Panc1 (cell line): ENCODE results near the gene STRADA. TPM values are rescaled to one million over a fixed set of nuclear protein-coding genes. Genes with fewer than 3 reads are reported as not detected.

Source experiments
- ATAC-seq: fragments of 200-7000 bp; cut with Tn5 transposase; 2 replicates; pipeline ENCODE4 v1.9.1; 2020; ENCODE audit warnings: mild to moderate bottlenecking, moderate library complexity
- BruUV-seq: library from RNA; stranded (reverse); fragments of 400-500 nt; replicated peaks from 2 replicates; lab custom pipeline; 2021; lab: Mats Ljungman, UMichigan
- CTCF ChIA-PET: fragments of 300-600 bp; sonication (Branson Sonifier 250); formaldehyde crosslinking; loops from one replicate; lab custom pipeline; 2022; ENCODE audit warnings: antibody characterized with exemption; lab: Charles Lee
- POLR2A ChIA-PET: fragments of 300-600 bp; sonication (Branson Sonifier 250); formaldehyde crosslinking; loops from one replicate; lab custom pipeline; 2022; ENCODE audit warnings: antibody characterized with exemption; lab: Charles Lee
- DNase-seq: peaks from one replicate; pipeline ENCODE4 v3.0.0-alpha.2; 2010; ENCODE audit warnings: low read depth, low spot score
- H3K27ac ChIP-seq: 2 replicates; pipeline ENCODE4 v1.5.1; 2011; ENCODE audit warnings: mild to moderate bottlenecking, low read length, inconsistent platforms
- H3K27me3 ChIP-seq: fragments of 200-500 bp; sonication (Bioruptor generic); 2 replicates; pipeline ENCODE4 v1.6.0; 2014; ENCODE audit warnings: low read length, inconsistent platforms; ENCODE audit not compliant: control insufficient read depth, insufficient read depth
- H3K36me3 ChIP-seq: fragments of 200-500 bp; sonication (Bioruptor generic); 2 replicates; pipeline ENCODE4 v1.5.1; 2014; ENCODE audit warnings: inconsistent platforms, mild to moderate bottlenecking, low read length, moderate library complexity; ENCODE audit not compliant: control insufficient read depth, insufficient read depth
- H3K4me1 ChIP-seq: 2 replicates; pipeline ENCODE4 v1.5.1; 2011; ENCODE audit warnings: inconsistent platforms, mild to moderate bottlenecking, low read length, moderate library complexity; ENCODE audit not compliant: control insufficient read depth, insufficient read depth
- H3K4me3 ChIP-seq, 2 experiments: 2 replicates each; pipeline ENCODE4 v1.5.1; 2011 to 2012; ENCODE audit warnings: low read depth in 2 of 2, low read length in 2 of 2, mild to moderate bottlenecking in 2 of 2, inconsistent platforms in 1 of 2, moderate library complexity in 1 of 2
- H3K9me3 ChIP-seq: fragments of 200-500 bp; sonication (Bioruptor generic); 2 replicates; pipeline ENCODE4 v1.5.1; 2014; ENCODE audit warnings: low read depth, mild to moderate bottlenecking, inconsistent platforms, low read length, moderate library complexity; ENCODE audit not compliant: control insufficient read depth, insufficient read depth
- POLR2AphosphoS5 ChIP-seq: IDR thresholded peaks from 2 replicates; pipeline ENCODE4 v1.6.1; 2012; ENCODE audit warnings: mild to moderate bottlenecking, low read depth, low read length, moderate library complexity
- SIN3A ChIP-seq: IDR thresholded peaks from 2 replicates; pipeline ENCODE4 v1.6.1; 2012; ENCODE audit warnings: low read depth, mild to moderate bottlenecking, low read length, moderate library complexity, borderline replicate concordance; ENCODE audit not compliant: insufficient read depth
- TCF7L2 ChIP-seq: IDR thresholded peaks from 2 replicates; pipeline ENCODE4 v1.6.1; 2011; ENCODE audit warnings: mild to moderate bottlenecking, low read depth, low read length, inconsistent platforms
- in situ Hi-C: cut with HindIII; loops from 2 replicates; pipeline ENCODE4 v1.10.0; 2016; ENCODE audit warnings: low sequenced_read_pairs, low pct_unique_long_range_greater_than_20kb
- intact Hi-C: fragments of 100-400 bp; cut with micrococcal nuclease; formaldehyde crosslinking; loops from one replicate; pipeline ENCODE4 v1.10.0; 2022; ENCODE audit not compliant: unreplicated experiment
- total RNA-seq: library from RNA; stranded (reverse); gene quantifications from one replicate; pipeline ENCODE4 v1.2.1, GENCODE V29; 2021; ENCODE audit not compliant: unreplicated experiment
- TF ChIP-seq, protein P1 (sequence below), 2 experiments: IDR thresholded peaks; 2 replicates each; pipeline ENCODE4 v1.6.1; 2011 to 2012; ENCODE audit warnings: low read depth in 2 of 2, control low read depth in 1 of 2, low read length in 1 of 2, mild to moderate bottlenecking in 1 of 2, moderate library complexity in 1 of 2; ENCODE audit not compliant: insufficient read depth in 1 of 2
- TF ChIP-seq, protein P2 (sequence below): fragments of 450-650 bp; IDR thresholded peaks from 2 replicates; pipeline ENCODE4 v1.5.1; 2017; ENCODE audit warnings: mild to moderate bottlenecking

STRADA gene
- total RNA-seq, 1 experiment from 2014 or later = 26.0 TPM

DNA sequence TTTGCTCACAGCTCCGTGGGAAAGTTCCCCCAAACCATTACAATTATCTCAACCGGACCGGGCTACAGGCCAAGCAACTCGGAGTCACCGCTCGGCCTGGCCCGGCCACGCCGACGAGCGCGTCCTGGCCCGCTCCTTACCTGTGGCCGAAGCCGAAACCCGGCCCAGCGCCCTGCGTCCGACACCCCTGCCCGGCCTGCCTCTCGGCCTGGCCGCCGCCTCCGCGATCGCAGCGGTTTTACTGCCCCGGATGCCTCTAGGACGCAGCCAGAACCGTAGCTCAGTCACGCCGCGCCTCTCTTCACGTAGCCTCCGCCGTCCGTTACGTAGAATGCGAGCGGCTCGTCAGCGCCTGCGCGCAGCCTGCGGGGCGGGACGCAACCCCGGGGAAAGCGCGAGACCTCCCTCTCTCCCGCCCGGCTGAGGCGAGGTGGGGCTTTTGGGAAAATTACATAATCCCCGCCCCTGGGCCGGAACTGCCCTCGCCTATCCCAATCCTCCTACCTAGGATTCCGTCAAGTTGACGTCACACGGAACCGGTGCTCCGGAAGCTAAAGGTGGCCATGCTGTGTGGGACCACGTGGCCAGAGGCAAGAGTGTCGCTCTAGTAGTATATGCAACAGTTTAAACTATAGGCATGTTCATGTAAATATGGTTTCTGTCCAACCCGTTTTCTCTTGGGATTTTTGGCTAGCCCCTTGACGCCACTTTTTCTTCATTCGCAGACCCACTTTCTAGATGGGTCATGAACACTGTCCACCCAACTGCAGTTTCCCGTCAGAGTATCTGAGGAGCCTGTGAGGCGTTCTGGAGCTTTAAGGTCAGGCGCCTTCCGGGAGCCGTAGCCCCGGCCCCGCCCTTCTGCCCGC, 31.9 kb upstream of the STRADA start, which contains the start of gene CCDC47:
CCDC47 (minus strand) TSS at position 326 of the 869 bp plus-strand sequence. CDS start 7,422 bp downstream, outside the sequence.
- BruUV-seq = no TSS peak
- ChIA-PET POLR2A (interaction anchor here (0.6 to 1.1 kb wide), 6 partner anchors 12 to 340 kb away, joined by 3 to 7 read pairs (median 4); partner anchors contain the start of gene PSMC5), CTCF (interaction anchor here (0.6 to 0.7 kb wide), 3 partner anchors 31 to 760 kb away, joined by 4 to 8 read pairs (median 5); no protein-coding TSS in a partner anchor)
- no peaks in the 10 kb centered on the region for H3K9me3 ChIP-seq
- no peaks in the 10 kb centered on the region for H3K27me3 ChIP-seq
- H3K27ac ChIP-seq = peak within 1 kb of the TSS; percentile 98
- intact Hi-C loops = no loop called here
- H3K36me3 ChIP-seq = peaks cover 27% of the 10 kb centered on the region
- in situ Hi-C loops = no loop called here
- H3K4me3 ChIP-seq = peak within 1 kb of the TSS; percentile 96 to 97
- DNase-seq (peak; percentile 90), ATAC-seq (peak; percentile 97)
- TF ChIP-seq POLR2AphosphoS5 (peak; percentile 90), SIN3A (peak; percentile 67; the same call in 1 of the 2 replicates), TCF7L2 (no peak)
- TF ChIP-seq, protein P1, sequence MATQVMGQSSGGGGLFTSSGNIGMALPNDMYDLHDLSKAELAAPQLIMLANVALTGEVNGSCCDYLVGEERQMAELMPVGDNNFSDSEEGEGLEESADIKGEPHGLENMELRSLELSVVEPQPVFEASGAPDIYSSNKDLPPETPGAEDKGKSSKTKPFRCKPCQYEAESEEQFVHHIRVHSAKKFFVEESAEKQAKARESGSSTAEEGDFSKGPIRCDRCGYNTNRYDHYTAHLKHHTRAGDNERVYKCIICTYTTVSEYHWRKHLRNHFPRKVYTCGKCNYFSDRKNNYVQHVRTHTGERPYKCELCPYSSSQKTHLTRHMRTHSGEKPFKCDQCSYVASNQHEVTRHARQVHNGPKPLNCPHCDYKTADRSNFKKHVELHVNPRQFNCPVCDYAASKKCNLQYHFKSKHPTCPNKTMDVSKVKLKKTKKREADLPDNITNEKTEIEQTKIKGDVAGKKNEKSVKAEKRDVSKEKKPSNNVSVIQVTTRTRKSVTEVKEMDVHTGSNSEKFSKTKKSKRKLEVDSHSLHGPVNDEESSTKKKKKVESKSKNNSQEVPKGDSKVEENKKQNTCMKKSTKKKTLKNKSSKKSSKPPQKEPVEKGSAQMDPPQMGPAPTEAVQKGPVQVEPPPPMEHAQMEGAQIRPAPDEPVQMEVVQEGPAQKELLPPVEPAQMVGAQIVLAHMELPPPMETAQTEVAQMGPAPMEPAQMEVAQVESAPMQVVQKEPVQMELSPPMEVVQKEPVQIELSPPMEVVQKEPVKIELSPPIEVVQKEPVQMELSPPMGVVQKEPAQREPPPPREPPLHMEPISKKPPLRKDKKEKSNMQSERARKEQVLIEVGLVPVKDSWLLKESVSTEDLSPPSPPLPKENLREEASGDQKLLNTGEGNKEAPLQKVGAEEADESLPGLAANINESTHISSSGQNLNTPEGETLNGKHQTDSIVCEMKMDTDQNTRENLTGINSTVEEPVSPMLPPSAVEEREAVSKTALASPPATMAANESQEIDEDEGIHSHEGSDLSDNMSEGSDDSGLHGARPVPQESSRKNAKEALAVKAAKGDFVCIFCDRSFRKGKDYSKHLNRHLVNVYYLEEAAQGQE (IDR thresholded peaks at IDR 0.05; ENCODE audit: insufficient read depth in 1 of 2, low read depth in 2 of 2, low read length in 1 of 2) = no peak
- peaks cover 6% of the 10 kb centered on the region for H3K4me1 ChIP-seq

DNA sequence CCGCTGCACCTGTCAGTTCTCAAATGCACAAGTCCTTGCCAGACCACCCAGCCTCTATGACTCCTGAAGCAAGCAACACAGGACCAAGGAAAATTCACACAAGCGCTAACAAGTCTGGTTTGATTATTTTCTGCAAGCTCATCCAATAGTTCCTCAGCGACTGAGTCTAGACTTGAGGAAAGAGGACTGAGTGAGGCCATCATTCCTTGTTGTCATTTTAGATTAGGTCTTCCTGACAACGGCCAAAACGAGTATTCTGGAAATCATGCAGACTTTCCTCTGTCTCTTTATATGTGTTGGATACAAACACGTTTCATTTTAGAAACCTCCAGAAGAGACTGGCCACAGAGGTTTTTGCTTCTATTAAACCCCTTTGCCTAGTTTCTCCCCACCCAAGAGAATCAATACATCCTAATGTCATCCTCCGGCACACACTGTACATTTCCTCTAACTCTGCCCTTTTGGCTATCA, 31.2 kb upstream of the STRADA start:
- Histone ChIP-seq H3K4me1 (peaks cover 6% of the 10 kb centered on the region), H3K4me3 (peak overlapping the region; percentile 96 to 97), H3K27ac (peak overlapping the region; percentile 96), H3K27me3 (no peaks in the 10 kb centered on the region), H3K9me3 (no peaks in the 10 kb centered on the region), H3K36me3 (peaks cover 23% of the 10 kb centered on the region)
- CTCF ChIA-PET = no interaction called here
- POLR2A ChIA-PET = interaction anchor here (0.6 to 1.1 kb wide), 3 partner anchors 23 to 340 kb away, joined by 3 to 7 read pairs (median 3); no protein-coding TSS in a partner anchor
- in situ Hi-C loops = no loop called here
- intact Hi-C loops = no loop called here
- BruUV-seq = TSS peak; percentile 93
- ATAC-seq (no peak), DNase-seq (no peak)
- TF ChIP-seq POLR2AphosphoS5 (no peak), TCF7L2 (no peak), SIN3A (no peak)
- TF ChIP-seq, protein P1 (IDR thresholded peaks at IDR 0.05; ENCODE audit: insufficient read depth in 1 of 2, low read depth in 2 of 2, low read length in 1 of 2) = no peak
- TF ChIP-seq, protein P2, sequence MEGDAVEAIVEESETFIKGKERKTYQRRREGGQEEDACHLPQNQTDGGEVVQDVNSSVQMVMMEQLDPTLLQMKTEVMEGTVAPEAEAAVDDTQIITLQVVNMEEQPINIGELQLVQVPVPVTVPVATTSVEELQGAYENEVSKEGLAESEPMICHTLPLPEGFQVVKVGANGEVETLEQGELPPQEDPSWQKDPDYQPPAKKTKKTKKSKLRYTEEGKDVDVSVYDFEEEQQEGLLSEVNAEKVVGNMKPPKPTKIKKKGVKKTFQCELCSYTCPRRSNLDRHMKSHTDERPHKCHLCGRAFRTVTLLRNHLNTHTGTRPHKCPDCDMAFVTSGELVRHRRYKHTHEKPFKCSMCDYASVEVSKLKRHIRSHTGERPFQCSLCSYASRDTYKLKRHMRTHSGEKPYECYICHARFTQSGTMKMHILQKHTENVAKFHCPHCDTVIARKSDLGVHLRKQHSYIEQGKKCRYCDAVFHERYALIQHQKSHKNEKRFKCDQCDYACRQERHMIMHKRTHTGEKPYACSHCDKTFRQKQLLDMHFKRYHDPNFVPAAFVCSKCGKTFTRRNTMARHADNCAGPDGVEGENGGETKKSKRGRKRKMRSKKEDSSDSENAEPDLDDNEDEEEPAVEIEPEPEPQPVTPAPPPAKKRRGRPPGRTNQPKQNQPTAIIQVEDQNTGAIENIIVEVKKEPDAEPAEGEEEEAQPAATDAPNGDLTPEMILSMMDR = no peak
